RWPE1 (cell line): ENCODE results near the gene NEUROD2.

Experiments used
- CTCF ChIA-PET: fragments of 350-600 bp; sonication (Branson Sonifier 250); formaldehyde crosslinking; extraction: SDS; loops from one replicate; lab custom pipeline; 2021; lab: Yijun Ruan, JAX
- POLR2A ChIA-PET: fragments of 400-600 bp; formaldehyde crosslinking; extraction: SDS; loops from one replicate; lab custom pipeline; 2020; ENCODE audit warnings: antibody characterized with exemption; ENCODE audit not compliant: low non-redundant PET; lab: Yijun Ruan, JAX
- DNase-seq: peaks from one replicate; pipeline ENCODE4 v3.0.0; 2012; ENCODE audit warnings: low spot score
- H3K27ac ChIP-seq: fragments of 450-650 bp; 2 replicates; pipeline ENCODE4 v1.5.1; 2017
- TF ChIP-seq, protein P1 (sequence below): fragments of 450-650 bp; conservative IDR thresholded peaks from 2 replicates; pipeline ENCODE4 v1.5.1; 2017; ENCODE audit warnings: low read depth, mild to moderate bottlenecking

NEUROD2 gene

DNA sequence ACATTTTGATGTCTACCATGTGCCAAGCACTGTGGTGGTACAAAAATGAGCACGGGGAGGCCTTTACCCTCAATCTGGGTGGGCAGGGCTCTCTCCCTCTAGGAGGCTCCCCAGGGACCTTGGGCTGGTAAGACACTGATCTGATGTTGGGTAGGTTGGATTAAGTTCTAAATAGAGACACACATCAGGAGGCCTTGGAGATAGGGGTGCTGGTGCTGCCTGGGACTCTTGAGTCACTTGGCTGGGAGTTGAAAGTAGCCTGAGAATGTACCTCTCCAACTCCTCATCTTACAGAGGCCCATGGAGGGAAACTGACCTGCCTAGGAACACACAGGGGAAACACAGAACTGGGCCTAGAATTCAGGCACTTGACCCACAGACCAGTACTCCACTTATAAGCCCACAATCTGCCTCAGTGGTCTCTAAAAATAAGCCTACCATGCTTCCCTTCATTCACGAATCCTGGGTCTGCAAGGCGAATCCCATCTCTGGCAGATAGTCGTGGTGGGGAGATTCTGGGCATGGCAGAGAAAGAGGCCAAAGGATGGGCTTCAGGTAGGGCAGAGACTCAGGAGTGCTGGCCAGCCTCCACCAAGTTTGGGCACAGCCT, 1.8 kb upstream of the NEUROD2 start:
- POLR2A ChIA-PET = no interaction called here
- CTCF ChIA-PET = no interaction called here
- H3K27ac ChIP-seq = no peak overlapping the region

DNA sequence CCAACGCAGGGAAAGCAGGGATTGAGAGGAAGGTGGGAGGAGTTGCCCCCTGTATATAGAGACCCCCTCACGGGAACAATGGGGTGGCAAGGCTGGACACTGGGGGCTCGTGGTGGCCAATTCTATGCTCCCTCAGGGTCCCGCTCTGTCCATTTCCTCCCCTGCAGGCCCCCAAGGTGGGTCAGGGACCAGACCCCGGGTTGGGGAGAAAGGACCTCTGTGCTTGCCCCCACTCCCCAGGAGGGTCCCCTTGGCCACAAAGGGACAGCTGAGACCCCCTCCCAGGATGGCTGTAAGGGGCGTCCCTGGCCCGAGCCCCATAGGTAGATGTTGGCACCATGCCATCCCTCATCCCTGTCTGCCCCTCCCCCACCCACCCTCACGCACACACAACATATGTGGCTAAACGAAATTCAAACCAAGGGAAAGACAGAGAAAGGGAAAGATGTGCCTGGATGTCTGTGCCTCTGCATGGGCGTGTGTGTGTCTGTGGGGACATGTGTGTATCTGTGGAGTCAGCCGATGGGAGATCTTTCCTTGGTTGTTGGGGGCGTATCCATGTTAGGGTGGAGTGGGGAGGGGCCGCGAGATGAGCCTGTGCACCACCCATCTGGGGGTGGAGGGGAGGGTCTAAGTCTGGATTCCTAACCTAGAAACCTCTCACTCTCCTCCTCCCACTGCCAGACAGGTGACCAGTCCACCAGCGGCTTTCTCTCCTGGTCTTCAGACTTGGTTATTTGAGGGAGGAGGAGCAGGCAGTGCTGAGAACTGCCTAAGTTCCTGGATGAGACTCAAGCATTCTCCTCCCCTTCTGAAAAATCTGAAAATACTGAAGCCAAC, 642 bp upstream of the NEUROD2 start:
- POLR2A ChIA-PET = no interaction called here
- DNase-seq = no peak

More for the DNA sequence above, 1.8 kb upstream of the NEUROD2 start:
- DNase-seq = no peak
- TF ChIP-seq, protein P1, sequence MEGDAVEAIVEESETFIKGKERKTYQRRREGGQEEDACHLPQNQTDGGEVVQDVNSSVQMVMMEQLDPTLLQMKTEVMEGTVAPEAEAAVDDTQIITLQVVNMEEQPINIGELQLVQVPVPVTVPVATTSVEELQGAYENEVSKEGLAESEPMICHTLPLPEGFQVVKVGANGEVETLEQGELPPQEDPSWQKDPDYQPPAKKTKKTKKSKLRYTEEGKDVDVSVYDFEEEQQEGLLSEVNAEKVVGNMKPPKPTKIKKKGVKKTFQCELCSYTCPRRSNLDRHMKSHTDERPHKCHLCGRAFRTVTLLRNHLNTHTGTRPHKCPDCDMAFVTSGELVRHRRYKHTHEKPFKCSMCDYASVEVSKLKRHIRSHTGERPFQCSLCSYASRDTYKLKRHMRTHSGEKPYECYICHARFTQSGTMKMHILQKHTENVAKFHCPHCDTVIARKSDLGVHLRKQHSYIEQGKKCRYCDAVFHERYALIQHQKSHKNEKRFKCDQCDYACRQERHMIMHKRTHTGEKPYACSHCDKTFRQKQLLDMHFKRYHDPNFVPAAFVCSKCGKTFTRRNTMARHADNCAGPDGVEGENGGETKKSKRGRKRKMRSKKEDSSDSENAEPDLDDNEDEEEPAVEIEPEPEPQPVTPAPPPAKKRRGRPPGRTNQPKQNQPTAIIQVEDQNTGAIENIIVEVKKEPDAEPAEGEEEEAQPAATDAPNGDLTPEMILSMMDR = no peak

DNA sequence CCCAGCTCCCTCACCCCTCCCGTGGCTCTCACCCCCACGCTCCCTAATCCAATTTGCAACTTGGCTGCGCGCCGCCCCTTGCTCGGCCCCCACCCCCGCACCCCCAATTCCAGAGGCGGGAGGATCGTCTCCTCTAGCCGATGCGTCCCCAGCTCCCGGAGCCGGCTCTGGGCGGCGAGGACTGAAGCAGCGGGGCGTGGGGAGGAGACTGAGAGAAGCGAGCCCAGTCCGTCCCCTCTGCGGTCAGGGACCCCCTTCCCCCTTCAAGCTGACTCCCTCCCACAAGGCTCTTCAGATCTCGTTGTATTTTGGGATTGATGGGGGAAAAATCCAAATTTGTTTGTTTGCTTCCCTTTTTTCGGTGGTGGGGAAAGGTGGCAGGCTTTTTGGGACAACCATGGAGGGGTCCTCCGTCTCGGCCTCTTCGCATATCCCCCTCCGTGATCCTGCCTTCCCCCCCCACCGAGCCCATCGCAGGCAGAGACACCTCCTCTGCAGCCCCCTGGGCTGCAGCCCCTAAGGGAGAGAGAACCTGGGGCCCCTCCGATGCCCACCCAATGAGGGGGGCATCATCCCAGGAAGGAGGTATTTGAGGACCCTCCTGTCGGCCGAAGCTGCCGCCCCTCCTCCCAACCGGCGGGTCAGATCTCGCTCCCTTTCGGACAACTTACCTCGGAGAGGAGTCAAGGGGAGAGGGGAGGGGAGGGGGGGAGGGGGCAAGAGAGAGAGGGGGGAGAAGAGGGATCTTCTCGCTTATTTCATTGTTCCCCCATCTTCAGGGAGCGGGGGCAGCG, 466 bp downstream of the NEUROD2 start:
- CTCF ChIA-PET = interaction anchor here (0.7 kb wide), 1 partner anchor 15 kb away, joined by 3 read pairs; no protein-coding TSS in a partner anchor
- POLR2A ChIA-PET = no interaction called here
- H3K27ac ChIP-seq = no peak overlapping the region
- TF ChIP-seq, protein P1 = no peak
- DNase-seq = no peak

More for the DNA sequence above, 642 bp upstream of the NEUROD2 start:
- CTCF ChIA-PET = interaction anchor here (0.7 kb wide), 1 partner anchor 24 kb away, joined by 3 read pairs; no protein-coding TSS in a partner anchor
- TF ChIP-seq, protein P1 = no peak
- no peak overlapping the region for H3K27ac ChIP-seq

DNA sequence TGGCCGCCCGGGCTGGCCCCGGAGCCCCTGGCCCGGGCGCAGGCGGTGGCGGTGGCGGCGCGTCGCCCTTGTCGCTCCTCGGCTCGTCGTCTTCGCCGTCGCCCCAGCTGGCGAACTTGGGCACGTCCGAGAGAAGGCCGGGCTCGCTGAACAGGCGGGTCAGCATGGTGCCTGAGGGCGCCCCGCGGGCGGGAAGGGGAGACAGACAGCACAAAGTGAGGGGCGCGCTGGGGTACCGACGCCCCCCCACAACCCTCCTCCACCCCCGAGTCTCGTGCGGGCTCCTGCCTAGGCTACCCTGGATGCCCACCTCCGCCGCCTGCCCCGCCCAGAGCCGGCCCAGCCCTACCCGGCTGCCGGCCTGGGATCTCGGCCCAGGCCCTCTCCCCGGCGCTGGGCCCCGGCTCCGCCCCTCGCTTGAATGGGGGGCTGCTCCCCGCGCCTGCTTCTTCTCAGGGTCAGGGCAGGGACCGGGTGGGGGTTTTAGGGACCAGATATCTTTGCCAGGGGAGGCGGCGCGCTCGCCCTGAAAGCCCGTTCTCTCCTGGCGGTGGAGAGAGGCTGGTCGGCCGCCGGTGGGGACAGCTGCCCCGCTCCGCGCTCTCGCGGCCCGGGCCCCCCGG, 1.2 kb downstream of the NEUROD2 start:
- CTCF ChIA-PET = interaction anchor here (0.7 to 1.1 kb wide), 3 partner anchors 15 to 124 kb away, joined by 3 to 4 read pairs (median 3); partner anchors contain the start of gene MIEN1
- H3K27ac ChIP-seq = no peak overlapping the region
- TF ChIP-seq, protein P1 = no peak
- DNase-seq = no peak
- POLR2A ChIA-PET = no interaction called here

DNA sequence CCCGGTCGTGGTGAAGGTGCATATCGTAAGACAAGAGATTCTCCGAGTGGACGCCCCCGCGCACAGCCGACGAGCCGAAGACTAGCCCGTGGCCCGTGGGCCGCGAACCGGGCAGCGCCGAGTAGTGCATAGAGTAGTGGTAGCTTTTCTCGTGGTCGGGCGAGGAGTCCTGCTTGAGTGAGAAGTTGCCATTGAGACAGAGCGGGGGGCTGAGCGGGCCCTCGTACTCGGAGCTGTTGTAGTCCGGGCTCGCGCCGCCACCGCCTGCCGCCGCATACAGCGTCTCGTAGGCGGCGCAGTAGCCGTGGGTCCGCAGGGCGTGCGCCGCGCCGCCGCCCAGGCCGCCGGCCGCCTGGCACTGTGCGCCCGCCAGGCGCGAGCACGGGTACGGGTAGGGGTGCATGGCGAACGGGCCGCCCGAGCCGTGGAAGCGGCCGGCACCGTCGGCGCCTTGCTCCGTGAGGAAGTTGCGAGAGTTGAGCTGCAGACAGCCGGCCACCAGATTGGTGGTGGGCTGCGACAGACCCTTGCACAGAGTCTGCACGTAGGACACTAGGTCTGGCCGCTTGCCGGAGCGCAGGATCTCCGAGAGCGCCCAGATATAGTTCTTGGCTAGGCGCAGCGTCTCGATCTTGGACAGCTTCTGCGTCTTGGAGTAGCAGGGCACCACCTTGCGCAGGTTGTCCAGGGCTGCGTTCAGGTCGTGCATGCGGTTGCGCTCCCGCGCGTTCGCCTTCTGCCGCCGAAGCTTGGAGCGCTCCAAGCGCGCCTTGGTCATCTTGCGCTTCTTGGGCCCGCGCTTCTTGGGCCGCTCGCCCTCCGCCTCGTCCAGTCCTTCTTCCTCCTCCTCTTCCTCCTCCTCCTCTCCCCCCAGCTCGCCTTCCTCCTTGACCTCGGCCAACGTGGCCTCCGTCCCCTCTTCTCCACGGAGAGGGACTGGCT, 2.0 kb downstream of the NEUROD2 start:
- H3K27ac ChIP-seq = no peak overlapping the region
- TF ChIP-seq, protein P1 = no peak
- ChIA-PET CTCF (interaction anchor here (1.0 to 1.3 kb wide), 3 partner anchors 16 to 124 kb away, joined by 3 to 7 read pairs (median 4); partner anchors contain the start of gene MIEN1), POLR2A (no interaction called here)
- no peak for DNase-seq
